IgD-negative memory B cell (primary cell): ENCODE data around the gene COL24A1. TPM values are rescaled to one million over a fixed set of nuclear protein-coding genes. Genes with fewer than 3 reads are reported as not detected.

ENCODE experiments used
- H3K27ac Mint-ChIP-seq, 3 donors: one replicate each; pipeline ENCODE4 v1.8.0; 2020 to 2022; ENCODE audit warnings: mild to moderate bottlenecking in 3 of 3, mixed read lengths in 3 of 3, moderate library complexity in 1 of 3
- H3K27me3 Mint-ChIP-seq: one replicate; pipeline ENCODE4 v1.8.0; 2021; ENCODE audit warnings: mixed read lengths
- H3K36me3 Mint-ChIP-seq: one replicate; pipeline ENCODE4 v1.8.0; 2020; ENCODE audit warnings: mild to moderate bottlenecking, mixed read lengths
- H3K4me1 Mint-ChIP-seq, 3 donors: one replicate each; pipeline ENCODE4 v1.8.0; 2020 to 2022; ENCODE audit warnings: mixed read lengths in 3 of 3, mild to moderate bottlenecking in 1 of 3
- H3K4me3 Mint-ChIP-seq, 4 donors: one replicate each; pipeline ENCODE4 v1.8.0; 2020 to 2022; ENCODE audit warnings: mild to moderate bottlenecking in 4 of 4, mixed read lengths in 4 of 4, moderate library complexity in 3 of 4
- H3K9me3 Mint-ChIP-seq, 3 donors: one replicate each; pipeline ENCODE4 v1.8.0; 2020 to 2021; ENCODE audit warnings: mixed read lengths in 3 of 3, mild to moderate bottlenecking in 1 of 3
- polyA plus RNA-seq: library from polyadenylated mRNA; unstranded; fragments of 300-500 nt; fragmentation: Illumina TruSeq; gene quantifications from one replicate; pipeline ENCODE4 v1.2.3, GENCODE V29; 2021

COL24A1 gene
- polyA plus RNA-seq, result not detected

- peaks cover 0 to 5% (median 0%) of the 10 kb centered on the region in 3 donors for H3K9me3 Mint-ChIP-seq
- peaks cover 0 to 4% (median 0%) of the 10 kb centered on the region in 3 donors for H3K4me1 Mint-ChIP-seq
- peak within 1 kb of the TSS in 1 of 4 donors; percentile 11 for H3K4me3 Mint-ChIP-seq
- H3K27me3 Mint-ChIP-seq, result peaks cover 32% of the 10 kb centered on the region
- no peak within 1 kb of the TSS for H3K27ac Mint-ChIP-seq
- H3K36me3 Mint-ChIP-seq, result peaks cover 2% of the 10 kb centered on the region
These were observed at the start of gene COL24A1 for GRCh38 chr1:86156566-86157455. COL24A1 (minus strand) TSS chr1:86156772; CDS start chr1:86156396, 376 bp downstream.

GRCh38 chr1:86205741-86206140, 49.2 kb upstream of the COL24A1 start:
- Mint-ChIP-seq H3K9me3 (peaks cover 0 to 2% (median 0%) of the 10 kb centered on the region in 3 donors), H3K27me3 (no peaks in the 10 kb centered on the region), H3K36me3 (no peaks in the 10 kb centered on the region), H3K27ac (no peak overlapping the region), H3K4me1 (no peaks in the 10 kb centered on the region), H3K4me3 (no peak overlapping the region)

- Mint-ChIP-seq H3K27ac (no peak overlapping the region), H3K4me3 (no peak overlapping the region), H3K36me3 (no peaks in the 10 kb centered on the region), H3K4me1 (no peaks in the 10 kb centered on the region), H3K9me3 (no peaks in the 10 kb centered on the region), H3K27me3 (no peaks in the 10 kb centered on the region)
These were observed 46.2 kb upstream of the COL24A1 start for GRCh38 chr1:86202552-86203340.

GRCh38 chr1:86201311-86201710, 44.7 kb upstream of the COL24A1 start:
- H3K4me1 Mint-ChIP-seq, result no peaks in the 10 kb centered on the region
- H3K36me3 Mint-ChIP-seq, result no peaks in the 10 kb centered on the region
- H3K27ac Mint-ChIP-seq, result peak overlapping the region in 1 of 3 donors; percentile 28
- no peaks in the 10 kb centered on the region for H3K9me3 Mint-ChIP-seq
- no peaks in the 10 kb centered on the region for H3K27me3 Mint-ChIP-seq
- no peak overlapping the region for H3K4me3 Mint-ChIP-seq

GRCh38 chr1:86200901-86201300, 44.3 kb upstream of the COL24A1 start:
- Mint-ChIP-seq H3K27ac (no peak overlapping the region), H3K36me3 (no peaks in the 10 kb centered on the region), H3K9me3 (no peaks in the 10 kb centered on the region), H3K4me3 (no peak overlapping the region), H3K4me1 (no peaks in the 10 kb centered on the region), H3K27me3 (no peaks in the 10 kb centered on the region)

GRCh38 chr1:86197206-86197855, 40.8 kb upstream of the COL24A1 start:
- Mint-ChIP-seq H3K9me3 (no peaks in the 10 kb centered on the region), H3K4me3 (no peak overlapping the region), H3K27ac (no peak overlapping the region), H3K4me1 (no peaks in the 10 kb centered on the region), H3K36me3 (no peaks in the 10 kb centered on the region), H3K27me3 (no peaks in the 10 kb centered on the region)

GRCh38 chr1:86195281-86195680, 38.7 kb upstream of the COL24A1 start:
- Mint-ChIP-seq H3K4me1 (no peaks in the 10 kb centered on the region), H3K27ac (no peak overlapping the region), H3K4me3 (no peak overlapping the region), H3K9me3 (peaks cover 0 to 3% (median 0%) of the 10 kb centered on the region in 3 donors), H3K36me3 (no peaks in the 10 kb centered on the region), H3K27me3 (peaks cover 1% of the 10 kb centered on the region)

- peaks cover 0 to 3% (median 0%) of the 10 kb centered on the region in 3 donors for H3K9me3 Mint-ChIP-seq
- H3K36me3 Mint-ChIP-seq, result no peaks in the 10 kb centered on the region
- H3K27ac Mint-ChIP-seq, result no peak overlapping the region
- peaks cover 1% of the 10 kb centered on the region for H3K27me3 Mint-ChIP-seq
- H3K4me1 Mint-ChIP-seq, result no peaks in the 10 kb centered on the region
- H3K4me3 Mint-ChIP-seq, result no peak overlapping the region
These were observed 38.0 kb upstream of the COL24A1 start for GRCh38 chr1:86194491-86195034.

- no peak overlapping the region for H3K4me3 Mint-ChIP-seq
- no peaks in the 10 kb centered on the region for H3K4me1 Mint-ChIP-seq
These were observed 35.8 kb upstream of the COL24A1 start for GRCh38 chr1:86192417-86192816.

GRCh38 chr1:86191958-86192357, 35.4 kb upstream of the COL24A1 start:
- peaks cover 1% of the 10 kb centered on the region for H3K27me3 Mint-ChIP-seq
- no peaks in the 10 kb centered on the region for H3K4me1 Mint-ChIP-seq
- H3K36me3 Mint-ChIP-seq, result no peaks in the 10 kb centered on the region
- peaks cover 0 to 3% (median 0%) of the 10 kb centered on the region in 3 donors for H3K9me3 Mint-ChIP-seq
- no peak overlapping the region for H3K4me3 Mint-ChIP-seq
- H3K27ac Mint-ChIP-seq, result no peak overlapping the region

More at GRCh38 chr1:86192417-86192816, 35.8 kb upstream of the COL24A1 start:
- no peaks in the 10 kb centered on the region for H3K36me3 Mint-ChIP-seq
- H3K27ac Mint-ChIP-seq, result no peak overlapping the region
- peaks cover 1% of the 10 kb centered on the region for H3K27me3 Mint-ChIP-seq
- peaks cover 0 to 3% (median 0%) of the 10 kb centered on the region in 3 donors for H3K9me3 Mint-ChIP-seq

- Mint-ChIP-seq H3K4me1 (no peaks in the 10 kb centered on the region), H3K4me3 (no peak overlapping the region), H3K9me3 (peaks cover 0 to 3% (median 0%) of the 10 kb centered on the region in 3 donors), H3K27me3 (peaks cover 1% of the 10 kb centered on the region), H3K27ac (no peak overlapping the region), H3K36me3 (no peaks in the 10 kb centered on the region)
These were observed 34.3 kb upstream of the COL24A1 start for GRCh38 chr1:86190873-86191272.

- Mint-ChIP-seq H3K4me3 (no peak overlapping the region), H3K27ac (no peak overlapping the region), H3K4me1 (no peaks in the 10 kb centered on the region), H3K27me3 (no peaks in the 10 kb centered on the region), H3K9me3 (no peaks in the 10 kb centered on the region), H3K36me3 (no peaks in the 10 kb centered on the region)
These were observed 27.9 kb upstream of the COL24A1 start for GRCh38 chr1:86184426-86184825.

- Mint-ChIP-seq H3K27me3 (no peaks in the 10 kb centered on the region), H3K36me3 (no peaks in the 10 kb centered on the region), H3K9me3 (no peaks in the 10 kb centered on the region), H3K4me1 (no peaks in the 10 kb centered on the region), H3K4me3 (no peak overlapping the region), H3K27ac (no peak overlapping the region)
These were observed 27.2 kb upstream of the COL24A1 start for GRCh38 chr1:86183810-86184209.

GRCh38 chr1:86176226-86176625, 19.7 kb upstream of the COL24A1 start:
- no peaks in the 10 kb centered on the region for H3K36me3 Mint-ChIP-seq
- peaks cover 0 to 3% (median 0%) of the 10 kb centered on the region in 3 donors for H3K9me3 Mint-ChIP-seq
- H3K4me3 Mint-ChIP-seq, result no peak overlapping the region
- H3K27me3 Mint-ChIP-seq, result peaks cover 2% of the 10 kb centered on the region
- no peak overlapping the region for H3K27ac Mint-ChIP-seq
- H3K4me1 Mint-ChIP-seq, result no peaks in the 10 kb centered on the region

GRCh38 chr1:86175756-86176155, 19.2 kb upstream of the COL24A1 start:
- H3K4me3 Mint-ChIP-seq, result no peak overlapping the region
- no peaks in the 10 kb centered on the region for H3K36me3 Mint-ChIP-seq
- H3K9me3 Mint-ChIP-seq, result peaks cover 0 to 3% (median 1%) of the 10 kb centered on the region in 3 donors
- no peak overlapping the region for H3K27ac Mint-ChIP-seq
- no peaks in the 10 kb centered on the region for H3K4me1 Mint-ChIP-seq
- peaks cover 2% of the 10 kb centered on the region for H3K27me3 Mint-ChIP-seq
